Right kidney (tissue), 9 donors: ENCODE measurements around the gene DMTF1.
"Not testable (repeated sequence)": the region's sequence is repeated elsewhere in the genome, so short reads cannot be mapped to it uniquely, and the experiment has no call there.

Experiments
- DNase-seq: peaks from one replicate; pipeline ENCODE4 v3.0.0-alpha.2; 2016
- long read RNA-seq, 8 donors: transcript quantifications; one replicate each; lab custom pipeline, GENCODE V29; 2026

The DMTF1 gene, protein sequence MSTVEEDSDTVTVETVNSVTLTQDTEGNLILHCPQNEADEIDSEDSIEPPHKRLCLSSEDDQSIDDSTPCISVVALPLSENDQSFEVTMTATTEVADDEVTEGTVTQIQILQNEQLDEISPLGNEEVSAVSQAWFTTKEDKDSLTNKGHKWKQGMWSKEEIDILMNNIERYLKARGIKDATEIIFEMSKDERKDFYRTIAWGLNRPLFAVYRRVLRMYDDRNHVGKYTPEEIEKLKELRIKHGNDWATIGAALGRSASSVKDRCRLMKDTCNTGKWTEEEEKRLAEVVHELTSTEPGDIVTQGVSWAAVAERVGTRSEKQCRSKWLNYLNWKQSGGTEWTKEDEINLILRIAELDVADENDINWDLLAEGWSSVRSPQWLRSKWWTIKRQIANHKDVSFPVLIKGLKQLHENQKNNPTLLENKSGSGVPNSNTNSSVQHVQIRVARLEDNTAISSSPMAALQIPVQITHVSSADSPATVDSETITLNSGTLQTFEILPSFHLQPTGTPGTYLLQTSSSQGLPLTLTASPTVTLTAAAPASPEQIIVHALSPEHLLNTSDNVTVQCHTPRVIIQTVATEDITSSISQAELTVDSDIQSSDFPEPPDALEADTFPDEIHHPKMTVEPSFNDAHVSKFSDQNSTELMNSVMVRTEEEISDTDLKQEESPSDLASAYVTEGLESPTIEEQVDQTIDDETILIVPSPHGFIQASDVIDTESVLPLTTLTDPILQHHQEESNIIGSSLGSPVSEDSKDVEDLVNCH
- long read RNA-seq, donor 1, transcript DMTF1-229 (1 exons, 2,370 nt), result major isoform, 98 of 103 reads
- long read RNA-seq, donor 1, partial matches to known transcripts, result 0 of 103 reads
- long read RNA-seq, donor 1, other reads (novel, unspliced or antisense), result 0 of 103 reads
- long read RNA-seq, donor 2, transcript DMTF1-229 (1 exons, 2,370 nt), result major isoform, 60 of 65 reads
- long read RNA-seq, donor 2, partial matches to known transcripts, result 0 of 65 reads
- long read RNA-seq, donor 2, other reads (novel, unspliced or antisense), result 0 of 65 reads
- long read RNA-seq, donor 3, transcript DMTF1-229 (1 exons, 2,370 nt), result major isoform, 53 of 60 reads
- long read RNA-seq, donor 3, partial matches to known transcripts, result 0 of 60 reads
- long read RNA-seq, donor 3, other reads (novel, unspliced or antisense), result 0 of 60 reads
- long read RNA-seq, donor 4, transcript DMTF1-229 (1 exons, 2,370 nt), result major isoform, 81 of 92 reads
- long read RNA-seq, donor 4, partial matches to known transcripts, result 0 of 92 reads
- long read RNA-seq, donor 4, other reads (novel, unspliced or antisense), result 0 of 92 reads
- long read RNA-seq, donor 5, transcript DMTF1-229 (1 exons, 2,370 nt), result major isoform, 72 of 123 reads
- long read RNA-seq, donor 5, partial matches to known transcripts, result 26 of 123 reads
- long read RNA-seq, donor 5, other reads (novel, unspliced or antisense), result 20 of 123 reads
- long read RNA-seq, donor 6, transcript DMTF1-229 (1 exons, 2,370 nt), result major isoform, 35 of 39 reads
- long read RNA-seq, donor 6, partial matches to known transcripts, result 0 of 39 reads
- long read RNA-seq, donor 6, other reads (novel, unspliced or antisense), result 0 of 39 reads
- long read RNA-seq, donor 7, transcript DMTF1-229 (1 exons, 2,370 nt), result major isoform, 74 of 153 reads
- long read RNA-seq, donor 7, partial matches to known transcripts, result 7 of 153 reads
- long read RNA-seq, donor 7, other reads (novel, unspliced or antisense), result 60 of 153 reads
- long read RNA-seq, donor 8, transcript DMTF1-229 (1 exons, 2,370 nt), result major isoform, 92 of 140 reads
- long read RNA-seq, donor 8, partial matches to known transcripts, result 35 of 140 reads
- long read RNA-seq, donor 8, other reads (novel, unspliced or antisense), result 7 of 140 reads

DNA sequence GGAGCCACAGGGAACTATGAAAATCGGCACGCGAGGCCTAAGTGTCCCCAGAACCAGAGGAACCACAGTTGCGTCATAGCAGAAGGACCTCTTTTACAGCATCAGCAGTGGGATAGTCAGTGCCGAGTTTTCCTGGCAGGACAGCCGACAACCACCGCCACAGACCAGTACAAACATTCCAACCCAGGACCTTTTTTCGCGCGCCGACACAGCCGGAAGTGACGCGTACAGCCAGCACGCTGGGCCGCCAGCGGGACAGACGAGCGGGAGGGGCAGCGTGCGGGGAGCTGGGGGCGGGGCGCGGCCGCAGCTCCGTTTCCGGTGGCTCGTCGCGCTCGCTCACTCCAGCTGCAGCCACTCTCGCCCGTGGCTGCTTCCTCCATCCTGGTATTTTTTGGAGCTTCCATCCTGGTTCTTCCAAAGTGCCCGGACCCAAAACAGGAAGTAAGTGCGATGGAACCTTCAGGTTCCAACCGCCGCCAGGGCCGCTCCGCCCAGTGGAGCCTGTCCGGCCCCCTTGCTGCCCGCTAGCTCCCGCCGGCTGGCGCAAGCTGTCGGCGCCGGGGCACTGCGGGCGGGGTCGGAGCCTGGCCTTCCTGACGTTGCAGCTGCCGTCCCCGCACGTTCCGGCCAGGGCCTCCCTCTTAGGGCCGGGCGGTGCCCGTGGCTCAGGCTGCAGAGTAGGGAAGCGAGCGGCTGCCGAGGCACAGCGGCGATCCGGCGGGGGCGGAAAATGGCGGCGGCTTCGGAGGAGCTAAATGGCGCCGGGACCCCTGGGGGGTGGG is at the start of gene DMTF1:
DMTF1 (plus strand) TSS at position 342 of the 785 bp plus-strand sequence. CDS start 12,489 bp downstream, outside the sequence.
- peak; percentile 97 for DNase-seq

GRCh38 chr7:87105401-87105800 is 46.9 kb upstream of the DMTF1 start:
- DNase-seq, result no peak

DNA sequence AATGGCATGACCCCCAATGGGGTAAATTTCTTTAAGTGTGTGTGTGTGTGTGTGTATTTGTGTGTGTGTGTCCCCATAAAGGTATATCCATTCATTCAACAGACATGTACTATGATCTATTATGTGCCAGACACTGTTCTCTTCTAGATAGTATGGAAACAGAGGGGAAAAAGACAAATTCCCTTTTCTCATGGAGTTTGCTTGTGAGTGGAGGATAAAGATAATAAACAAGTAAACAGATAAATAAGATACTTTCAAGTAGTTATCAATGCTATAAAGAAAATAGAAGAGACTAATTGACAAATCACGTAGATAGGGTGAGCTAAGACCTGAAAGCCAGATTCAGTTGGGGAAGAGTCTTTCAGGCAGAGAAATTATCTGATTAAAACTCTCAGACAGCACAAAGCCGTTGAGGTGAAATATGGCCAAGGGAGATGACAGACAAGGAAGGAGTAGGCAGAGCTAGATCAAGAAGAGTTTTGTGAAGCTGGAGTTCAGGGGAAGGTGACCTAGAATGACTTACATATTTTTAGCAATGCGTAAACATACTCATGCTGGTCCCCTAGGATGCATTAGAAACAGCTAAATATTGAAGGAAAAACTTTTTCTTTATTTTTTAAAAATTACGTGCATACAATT is 45.2 kb upstream of the DMTF1 start:
- no peak for DNase-seq

DNA sequence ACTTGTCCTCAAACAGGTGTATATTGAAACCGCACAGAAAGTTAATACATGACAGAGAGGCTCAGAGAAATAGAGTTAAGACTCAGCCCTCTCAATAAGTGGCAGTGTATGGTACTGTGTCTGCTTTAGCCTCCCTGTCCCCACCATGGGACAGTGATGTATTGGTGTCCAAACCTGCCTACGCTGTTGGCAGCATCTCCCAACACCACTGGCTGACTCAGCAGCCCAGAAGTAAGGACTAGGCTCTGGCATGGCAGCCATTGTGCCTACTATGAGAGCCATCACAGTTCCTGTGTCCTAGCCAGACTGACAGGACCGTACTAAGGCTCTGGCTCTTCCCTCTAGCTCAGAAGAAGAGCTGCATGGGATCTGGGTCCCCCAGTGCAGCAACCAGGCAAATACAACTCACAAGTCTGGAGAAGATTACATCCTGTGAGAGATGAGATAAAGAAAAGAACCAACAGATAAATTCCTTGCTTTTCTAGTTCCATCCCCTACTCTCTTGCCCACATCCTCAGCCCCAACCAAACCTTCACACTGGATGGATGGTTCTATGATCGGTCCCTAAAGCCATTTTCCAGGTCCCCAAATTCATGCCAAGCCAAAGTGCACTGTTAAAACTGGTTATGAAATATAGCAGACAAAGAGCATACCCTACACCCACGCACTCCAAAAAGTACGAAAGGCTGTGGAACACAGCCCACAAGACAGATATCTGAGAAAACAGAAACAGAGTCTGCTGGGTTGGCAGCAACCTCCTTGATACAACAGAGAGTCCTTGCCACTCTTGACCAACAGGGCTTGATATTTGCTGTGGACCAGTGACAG is 44.1 kb upstream of the DMTF1 start:
- DNase-seq, result no peak

GRCh38 chr7:87110778-87111177 is 41.5 kb upstream of the DMTF1 start:
- no peak for DNase-seq

DNA sequence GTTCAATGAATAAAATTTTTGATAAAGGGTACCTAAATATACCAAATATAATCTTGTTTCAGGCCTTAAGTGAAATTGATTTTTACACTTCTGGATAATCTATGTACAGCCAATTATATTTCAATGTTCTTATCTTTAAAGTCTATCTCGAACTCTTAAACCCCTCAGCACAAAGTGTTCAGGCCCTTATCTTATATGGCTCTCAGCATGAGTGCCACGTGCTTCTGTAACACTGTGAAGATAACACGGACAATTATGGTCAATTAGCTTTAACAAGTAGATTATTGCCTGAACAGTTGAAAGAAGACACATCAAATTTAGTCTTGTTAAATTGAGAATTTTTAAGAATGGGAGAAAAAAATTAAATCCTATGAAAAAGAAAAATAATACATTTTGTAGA is 40.4 kb upstream of the DMTF1 start:
- no peak for DNase-seq

DNA sequence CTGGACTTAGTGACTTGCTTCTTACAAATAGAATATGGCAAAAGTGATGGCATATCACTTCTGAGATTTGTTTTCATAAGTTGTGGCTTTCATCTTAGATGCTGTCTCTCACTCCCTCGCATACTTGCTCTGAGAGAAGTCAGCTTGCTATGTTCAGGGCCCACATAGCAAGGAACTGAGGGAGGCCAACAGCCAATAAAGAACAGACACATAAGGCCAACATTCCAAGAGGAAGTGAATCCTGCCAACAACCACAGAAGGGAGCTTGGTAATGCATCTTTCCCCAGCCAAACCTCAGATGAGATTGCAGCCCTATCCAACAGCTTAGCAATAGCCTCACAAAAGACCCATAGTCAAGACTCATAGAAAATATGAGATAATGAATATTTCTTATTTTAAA is 39.2 kb upstream of the DMTF1 start:
- no peak for DNase-seq

DNA sequence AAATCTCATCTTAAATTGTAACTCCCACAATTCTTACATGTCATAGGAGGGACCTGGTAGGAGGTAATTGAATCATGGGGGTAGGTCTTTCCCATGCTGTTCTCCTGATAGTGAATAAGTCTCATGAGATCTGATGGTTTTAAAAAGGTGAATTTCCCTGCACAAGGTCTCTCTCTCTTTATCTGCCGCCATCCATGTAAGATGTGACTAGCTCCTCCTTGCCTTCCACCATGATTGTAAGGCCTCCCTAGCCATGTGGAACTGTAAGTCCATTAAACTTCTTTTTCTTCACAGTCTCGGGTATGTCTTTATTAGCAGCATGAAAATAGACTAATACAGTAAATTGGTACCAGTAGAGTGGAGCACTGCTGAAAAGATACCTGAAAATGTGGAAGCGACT is 38.3 kb upstream of the DMTF1 start:
- not testable (repeated sequence) for DNase-seq

- DNase-seq, result not testable (repeated sequence)
These were observed 36.5 kb upstream of the DMTF1 start for GRCh38 chr7:87115772-87116171.

GRCh38 chr7:87116315-87116714 is 35.9 kb upstream of the DMTF1 start:
- DNase-seq, result no peak

DNA sequence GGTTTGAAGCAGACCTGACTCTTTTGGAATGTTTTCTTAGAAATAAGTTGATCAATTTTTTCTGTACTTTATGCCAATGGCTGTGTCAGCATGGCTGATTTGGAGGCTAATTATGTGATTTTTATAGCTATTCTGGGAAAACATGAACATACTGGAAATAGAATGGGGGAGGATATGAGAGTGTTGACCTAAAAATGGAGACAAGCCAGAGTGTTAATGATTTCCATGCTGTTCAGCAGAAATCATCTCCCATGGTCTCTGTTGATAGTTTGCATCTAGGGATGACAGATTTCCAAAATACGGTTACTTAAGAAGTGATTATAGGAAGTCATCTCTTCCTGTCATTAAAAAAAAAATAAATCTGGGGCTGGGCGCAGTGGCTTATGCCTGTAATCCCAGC is 32.7 kb upstream of the DMTF1 start:
- DNase-seq, result no peak

DNA sequence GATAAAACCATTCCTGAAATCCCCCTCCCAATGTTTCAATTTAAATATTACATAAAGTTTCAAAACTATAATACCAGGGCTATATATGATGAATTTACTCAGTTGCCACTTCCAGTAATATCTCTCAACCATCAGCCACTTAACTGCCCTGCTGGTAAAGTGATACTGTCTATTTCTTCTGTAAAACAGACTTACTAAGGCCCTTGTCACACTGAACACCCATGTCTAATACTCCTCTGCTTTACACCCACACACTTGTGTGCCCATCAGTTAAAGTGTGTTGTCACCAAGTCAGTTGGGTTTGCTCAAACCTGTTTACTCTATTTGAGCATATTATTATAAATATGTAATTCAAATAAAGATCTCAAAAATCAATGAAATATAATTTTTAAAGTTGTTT is 29.1 kb upstream of the DMTF1 start:
- DNase-seq, result no peak

DNA sequence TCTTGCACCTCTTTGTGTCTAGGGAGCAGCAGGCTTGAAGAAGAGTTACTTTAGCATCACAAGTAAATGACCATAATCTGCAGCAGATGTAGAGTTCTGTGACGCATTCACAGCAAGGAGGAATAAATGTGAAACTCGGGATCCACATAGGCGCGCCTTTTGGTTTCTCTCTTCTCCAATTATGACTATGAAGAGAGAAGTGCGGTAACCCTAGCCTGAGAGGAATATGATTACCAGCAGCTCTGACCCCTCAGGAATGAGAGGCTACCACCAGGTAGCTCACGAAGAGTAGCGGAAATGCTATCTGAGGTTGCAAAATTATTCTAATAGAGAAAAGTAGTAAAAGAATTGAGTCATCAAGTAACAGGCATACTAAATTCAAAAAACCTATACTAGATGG is 25.2 kb upstream of the DMTF1 start:
- no peak for DNase-seq

GRCh38 chr7:87128861-87129267 is 23.4 kb upstream of the DMTF1 start:
- peak; percentile 27 for DNase-seq

GRCh38 chr7:87129332-87129731 is 22.9 kb upstream of the DMTF1 start:
- no peak for DNase-seq

DNA sequence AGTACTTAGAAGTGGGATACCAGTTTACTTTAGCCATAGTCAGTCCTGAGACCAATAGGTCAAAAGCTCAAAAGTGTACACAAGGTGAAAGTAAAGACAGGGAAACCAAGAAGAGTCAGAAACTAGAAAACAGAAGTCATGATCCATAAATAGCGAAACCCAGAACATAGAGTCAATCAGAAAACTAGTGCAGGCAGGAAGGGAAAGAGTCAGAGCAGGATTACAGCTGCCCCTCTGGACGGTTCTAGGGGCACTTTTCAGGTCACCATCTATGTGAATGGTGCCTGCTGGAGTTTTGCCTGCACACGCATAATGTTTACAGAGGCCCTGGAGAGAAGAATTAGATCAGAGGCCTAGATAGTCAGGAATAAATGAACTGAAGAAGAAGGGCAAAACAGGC is 22.4 kb upstream of the DMTF1 start:
- no peak for DNase-seq

- no peak for DNase-seq
These were observed 20.5 kb upstream of the DMTF1 start for GRCh38 chr7:87131771-87132170.

GRCh38 chr7:87137271-87137670 is 15.0 kb upstream of the DMTF1 start:
- DNase-seq, result no peak

DNA sequence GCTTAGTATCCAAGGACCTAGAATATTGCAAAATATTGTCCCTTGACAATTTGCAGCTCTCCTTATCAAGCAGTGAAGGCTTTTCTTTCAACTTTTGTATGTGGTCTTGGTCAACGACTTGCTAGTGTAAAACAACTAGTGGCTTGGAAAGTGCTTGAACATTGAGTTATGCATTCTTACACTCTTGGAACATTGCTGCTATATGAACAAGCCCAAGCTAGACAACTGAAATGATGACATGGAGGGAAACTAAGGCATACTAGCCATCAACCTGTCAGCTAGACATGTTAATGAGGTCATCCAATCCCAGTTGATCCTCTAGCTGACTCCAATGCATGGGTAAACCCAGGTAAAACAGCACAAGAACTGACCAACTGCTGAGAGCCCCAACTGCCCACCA is 12.7 kb upstream of the DMTF1 start:
- DNase-seq, result no peak
